ENCODE data around the gene HIBADH. TPM values are rescaled to one million over a fixed set of nuclear protein-coding genes. Genes with fewer than 3 reads are reported as not detected.

The HIBADH gene
- total RNA-seq, 4 donors from 2014 or later = 42.2 to 56.4 (median 49.0) TPM

- Histone ChIP-seq H3K4me3 (no peak overlapping the region), H3K4me1 (no peaks in the 10 kb centered on the region), H3K9me3 (no peaks in the 10 kb centered on the region), H3K36me3 (no peaks in the 10 kb centered on the region), H3K27ac (no peak overlapping the region), H3K27me3 (no peaks in the 10 kb centered on the region)
- TF ChIP-seq POLR2A (IDR thresholded peaks at IDR 0.05) (no peak), CTCF (IDR thresholded peaks at IDR 0.05 in 4 of 5, conservative IDR thresholded peaks at IDR 0.05 in 1 of 5) (no peak)
- in situ Hi-C loops (cut with MboI; ENCODE audit: low sequenced_read_pairs in 4 of 4) (no loop called here), intact Hi-C loops (cut with DNase I; ENCODE audit: low total_unique reads) (loop anchor here (5.0 kb wide), 1 partner anchor 215 kb away; no protein-coding TSS in a partner anchor)
- ATAC-seq (no peak), DNase-seq (no peak)
Measured at GRCh38 chr7:27547401-27547800, 115.3 kb downstream of the HIBADH start.

- DNase-seq = no peak
- in situ Hi-C loops (cut with MboI; ENCODE audit: low sequenced_read_pairs in 4 of 4) = no loop called here
- no peak for TF ChIP-seq POLR2A (IDR thresholded peaks at IDR 0.05)
- no peak for TF ChIP-seq CTCF (IDR thresholded peaks at IDR 0.05 in 4 of 5, conservative IDR thresholded peaks at IDR 0.05 in 1 of 5)
- H3K4me1 ChIP-seq = no peaks in the 10 kb centered on the region
- ATAC-seq = no peak
- no peak overlapping the region for H3K4me3 ChIP-seq
- intact Hi-C loops (cut with DNase I; ENCODE audit: low total_unique reads) = loop anchor here (5.0 kb wide), 1 partner anchor 214 kb away; no protein-coding TSS in a partner anchor
- no peaks in the 10 kb centered on the region for H3K9me3 ChIP-seq
- peaks cover 0 to 6% of the 10 kb centered on the region in 2 donors for H3K36me3 ChIP-seq
- no peak overlapping the region for H3K27ac ChIP-seq
- no peaks in the 10 kb centered on the region for H3K27me3 ChIP-seq
Measured at GRCh38 chr7:27546610-27547009, 116.1 kb downstream of the HIBADH start.

- H3K36me3 ChIP-seq = peaks cover 0 to 16% of the 10 kb centered on the region in 2 donors
- H3K4me3 ChIP-seq = no peak overlapping the region
- in situ Hi-C loops (cut with MboI; ENCODE audit: low sequenced_read_pairs in 4 of 4) = no loop called here
- DNase-seq (no peak), ATAC-seq (no peak)
- TF ChIP-seq CTCF (IDR thresholded peaks at IDR 0.05 in 4 of 5, conservative IDR thresholded peaks at IDR 0.05 in 1 of 5) (no peak), POLR2A (IDR thresholded peaks at IDR 0.05) (no peak)
- H3K27ac ChIP-seq = no peak overlapping the region
- no peaks in the 10 kb centered on the region for H3K9me3 ChIP-seq
- H3K27me3 ChIP-seq = no peaks in the 10 kb centered on the region
- H3K4me1 ChIP-seq = no peaks in the 10 kb centered on the region
- intact Hi-C loops (cut with DNase I; ENCODE audit: low total_unique reads) = no loop called here
Measured at GRCh38 chr7:27535795-27536194, 126.9 kb downstream of the HIBADH start.

GRCh38 chr7:27533652-27534081 lies 129.0 kb downstream of the HIBADH start:
- no peak overlapping the region for H3K27ac ChIP-seq
- H3K27me3 ChIP-seq = no peaks in the 10 kb centered on the region
- H3K36me3 ChIP-seq = peaks cover 0 to 21% of the 10 kb centered on the region in 2 donors
- ATAC-seq (no peak), DNase-seq (no peak)
- no peak overlapping the region for H3K4me3 ChIP-seq
- H3K4me1 ChIP-seq = no peaks in the 10 kb centered on the region
- in situ Hi-C loops (cut with MboI; ENCODE audit: low sequenced_read_pairs in 4 of 4) (no loop called here), intact Hi-C loops (cut with DNase I; ENCODE audit: low total_unique reads) (no loop called here)
- H3K9me3 ChIP-seq = no peaks in the 10 kb centered on the region
- TF ChIP-seq POLR2A (IDR thresholded peaks at IDR 0.05) (no peak), CTCF (IDR thresholded peaks at IDR 0.05 in 4 of 5, conservative IDR thresholded peaks at IDR 0.05 in 1 of 5) (no peak)

- in situ Hi-C loops (cut with MboI; ENCODE audit: low sequenced_read_pairs in 4 of 4) = no loop called here
- peaks cover 0 to 24% of the 10 kb centered on the region in 2 donors for H3K36me3 ChIP-seq
- H3K27me3 ChIP-seq = no peaks in the 10 kb centered on the region
Measured at GRCh38 chr7:27532314-27532713, 130.4 kb downstream of the HIBADH start.

More at GRCh38 chr7:27532314-27532713, 130.4 kb downstream of the HIBADH start:
- ATAC-seq (no peak), DNase-seq (no peak)
- H3K27ac ChIP-seq = no peak overlapping the region
- H3K4me1 ChIP-seq = no peaks in the 10 kb centered on the region
- intact Hi-C loops (cut with DNase I; ENCODE audit: low total_unique reads) = no loop called here
- H3K4me3 ChIP-seq = no peak overlapping the region
- H3K9me3 ChIP-seq = no peaks in the 10 kb centered on the region
- TF ChIP-seq POLR2A (IDR thresholded peaks at IDR 0.05) (no peak), CTCF (IDR thresholded peaks at IDR 0.05 in 4 of 5, conservative IDR thresholded peaks at IDR 0.05 in 1 of 5) (no peak)

Measured in gastrocnemius medialis (tissue), 4 donors.